ENCODE data around the gene OTOP2.

Gene OTOP2

GRCh38 chr17:74957935-74958740 is 34.1 kb downstream of the OTOP2 start:
- Histone ChIP-seq H3K36me3 (ENCODE audit: insufficient read depth, low read length) (no peaks in the 10 kb centered on the region), H4K20me1 (ENCODE audit: insufficient read depth, low read length) (no peaks in the 10 kb centered on the region), H3K4me1 (ENCODE audit: insufficient read depth, low read length) (peaks cover 3% of the 10 kb centered on the region; the same call in 1 of the 2 replicates), H3K27me3 (ENCODE audit: insufficient read depth, low read length, poor library complexity) (peaks cover 4% of the 10 kb centered on the region), H3K9ac (ENCODE audit: low read depth, low read length) (no peak overlapping the region), H3K79me2 (ENCODE audit: insufficient read depth, low read length) (no peaks in the 10 kb centered on the region), H3K9me3 (ENCODE audit: insufficient read depth, low read length, severe bottlenecking) (no peaks in the 10 kb centered on the region), H3K27ac (ENCODE audit: low read length) (no peak overlapping the region), H2AFZ (ENCODE audit: low read depth, low read length) (no peak overlapping the region), H3K4me3 (ENCODE audit: low read depth in 1 of 2, low read length in 2 of 2) (no peak overlapping the region), H3K4me2 (ENCODE audit: insufficient read depth, low read length) (no peak overlapping the region)
- ATAC-seq (ENCODE audit: insufficient read depth, low read depth), result peak; percentile 74
- TF ChIP-seq CTCF (IDR thresholded peaks at IDR 0.05; ENCODE audit: borderline replicate concordance, extremely low read depth, low read length, poor library complexity, severe bottlenecking) (peak; percentile 94), EZH2 (IDR thresholded peaks at IDR 0.05; ENCODE audit: borderline replicate concordance, low read depth, low read length, severe bottlenecking) (no peak)
- peak; percentile 81 for DNase-seq

DNA sequence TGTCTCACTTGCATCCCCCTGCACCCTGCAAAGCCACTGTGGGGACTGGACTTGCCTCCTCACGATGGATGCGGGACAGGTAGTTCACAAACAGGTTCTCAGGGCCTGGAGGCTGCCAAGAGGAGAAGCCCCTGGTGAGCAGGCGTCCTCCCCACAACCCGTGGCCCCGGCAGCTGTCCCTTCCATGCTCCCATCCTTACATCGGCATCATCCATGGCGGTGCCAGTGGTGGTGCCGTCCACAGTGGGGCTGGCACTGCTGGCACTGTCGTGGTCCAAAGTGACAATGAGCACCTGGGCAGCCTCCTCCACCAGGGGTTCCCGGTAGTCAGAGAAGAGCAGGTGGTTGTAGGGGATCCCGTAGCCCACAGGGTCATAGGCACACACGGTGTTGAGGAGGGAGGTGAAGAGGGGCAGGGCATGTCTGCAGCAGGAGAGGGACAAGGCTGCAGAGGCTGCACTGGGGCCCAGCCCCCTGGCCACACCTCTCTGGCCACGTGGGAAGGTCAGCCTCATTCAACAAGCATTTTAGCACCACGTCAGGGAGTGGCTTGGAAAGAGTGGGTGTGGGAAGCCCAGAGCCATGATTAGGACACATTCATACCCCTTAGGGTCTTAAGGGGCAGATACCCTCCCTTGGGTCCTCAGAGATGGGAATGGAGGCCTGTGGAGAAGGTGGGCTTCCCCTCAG is 35.9 kb downstream of the OTOP2 start:
- Histone ChIP-seq H3K4me3 (ENCODE audit: low read depth in 1 of 2, low read length in 2 of 2) (no peak overlapping the region), H4K20me1 (ENCODE audit: insufficient read depth, low read length) (no peaks in the 10 kb centered on the region), H3K9ac (ENCODE audit: low read depth, low read length) (no peak overlapping the region), H3K79me2 (ENCODE audit: insufficient read depth, low read length) (no peaks in the 10 kb centered on the region), H3K36me3 (ENCODE audit: insufficient read depth, low read length) (no peaks in the 10 kb centered on the region), H3K27me3 (ENCODE audit: insufficient read depth, low read length, poor library complexity) (peaks cover 4% of the 10 kb centered on the region), H2AFZ (ENCODE audit: low read depth, low read length) (no peak overlapping the region), H3K4me2 (ENCODE audit: insufficient read depth, low read length) (no peak overlapping the region), H3K9me3 (ENCODE audit: insufficient read depth, low read length, severe bottlenecking) (no peaks in the 10 kb centered on the region), H3K27ac (ENCODE audit: low read length) (no peak overlapping the region), H3K4me1 (ENCODE audit: insufficient read depth, low read length) (peaks cover 3% of the 10 kb centered on the region; the same call in 1 of the 2 replicates)
- no peak for TF ChIP-seq CTCF (IDR thresholded peaks at IDR 0.05; ENCODE audit: borderline replicate concordance, extremely low read depth, low read length, poor library complexity, severe bottlenecking)
- no peak for DNase-seq
- ATAC-seq (ENCODE audit: insufficient read depth, low read depth), result no peak

DNA sequence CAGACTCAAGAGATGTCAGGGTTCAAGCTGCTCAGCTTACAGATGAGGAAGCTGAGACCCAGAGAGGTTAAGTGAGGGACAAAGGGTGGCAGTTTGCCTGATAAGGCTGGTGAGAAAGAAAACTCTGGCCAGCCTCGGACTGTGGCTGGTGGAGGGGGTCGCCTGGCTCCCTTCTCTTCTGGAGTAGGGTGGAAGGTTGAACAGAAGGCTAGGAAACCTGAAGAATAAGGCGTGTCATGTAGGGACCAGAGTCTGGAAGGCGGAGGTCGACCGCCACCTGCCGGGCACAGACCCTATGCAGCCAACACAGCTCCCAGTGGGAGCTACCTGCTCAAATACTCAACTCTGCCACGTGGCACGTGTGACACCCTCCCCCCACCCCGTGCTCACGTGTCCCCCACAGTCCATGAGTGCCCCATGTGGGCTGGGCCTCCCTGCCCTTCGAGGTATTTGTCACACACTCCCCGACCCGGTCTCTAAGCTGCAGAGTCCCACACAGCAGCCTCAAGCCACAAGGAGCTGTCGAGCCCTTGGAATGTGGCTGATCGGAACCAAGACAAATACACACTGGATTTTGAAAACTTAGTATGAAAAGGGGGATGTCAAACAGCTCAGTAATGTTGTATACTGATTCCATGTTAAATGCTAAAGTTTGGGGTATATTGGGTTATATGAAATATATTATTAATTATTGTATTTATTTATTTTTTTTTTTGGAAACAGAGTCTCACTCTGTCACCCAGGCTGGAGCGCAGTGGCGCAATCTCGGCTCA is 36.7 kb downstream of the OTOP2 start:
- peak; percentile 20; the same call in 2 of the 3 replicates for ATAC-seq (ENCODE audit: insufficient read depth, low read depth)
- Histone ChIP-seq H3K27me3 (ENCODE audit: insufficient read depth, low read length, poor library complexity) (peaks cover 4% of the 10 kb centered on the region), H3K36me3 (ENCODE audit: insufficient read depth, low read length) (no peaks in the 10 kb centered on the region), H3K9me3 (ENCODE audit: insufficient read depth, low read length, severe bottlenecking) (no peaks in the 10 kb centered on the region), H3K27ac (ENCODE audit: low read length) (no peak overlapping the region), H4K20me1 (ENCODE audit: insufficient read depth, low read length) (no peaks in the 10 kb centered on the region), H3K9ac (ENCODE audit: low read depth, low read length) (no peak overlapping the region), H2AFZ (ENCODE audit: low read depth, low read length) (no peak overlapping the region), H3K79me2 (ENCODE audit: insufficient read depth, low read length) (no peaks in the 10 kb centered on the region), H3K4me1 (ENCODE audit: insufficient read depth, low read length) (peaks cover 3% of the 10 kb centered on the region; the same call in 1 of the 2 replicates), H3K4me3 (ENCODE audit: low read depth in 1 of 2, low read length in 2 of 2) (no peak overlapping the region), H3K4me2 (ENCODE audit: insufficient read depth, low read length) (no peak overlapping the region)
- DNase-seq, result peak; percentile 34
- TF ChIP-seq CTCF (IDR thresholded peaks at IDR 0.05; ENCODE audit: borderline replicate concordance, extremely low read depth, low read length, poor library complexity, severe bottlenecking) (peak; percentile 9), EZH2 (IDR thresholded peaks at IDR 0.05; ENCODE audit: borderline replicate concordance, low read depth, low read length, severe bottlenecking) (no peak)

Measured in DND-41 (cell line).